ENCODE measurements around the gene RPL18A. TPM values are rescaled to one million over a fixed set of nuclear protein-coding genes. Genes with fewer than 3 reads are reported as not detected.
"Not testable (repeated sequence)": the region's sequence is repeated elsewhere in the genome, so short reads cannot be mapped to it uniquely, and the experiment has no call there.

RPL18A gene
- total RNA-seq, 1 donor from 2014 or later: 2,481 TPM

DNA sequence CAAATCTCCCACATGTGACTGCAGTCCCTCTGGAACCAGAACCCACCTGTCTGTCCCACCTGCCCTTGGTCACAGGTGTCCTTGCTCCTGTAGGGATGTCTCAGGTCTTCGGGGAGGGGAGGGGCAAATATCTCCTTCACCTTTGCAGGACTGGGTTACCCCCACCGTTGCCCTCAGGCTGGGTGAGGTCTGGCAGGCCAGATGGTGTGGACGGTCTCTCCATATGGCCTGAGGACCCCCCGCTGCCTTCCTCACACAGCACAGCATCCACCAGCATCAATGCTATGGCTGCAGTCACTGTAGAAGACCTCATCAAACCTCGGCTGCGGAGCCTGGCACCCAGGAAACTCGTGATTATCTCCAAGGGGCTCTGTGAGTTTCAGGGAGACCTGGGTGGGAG lies 22.0 kb downstream of the RPL18A start:
- Histone ChIP-seq H3K27me3 (no peaks in the 10 kb centered on the region), H3K36me3 (no peaks in the 10 kb centered on the region)
- no peak for TF ChIP-seq CTCF (IDR thresholded peaks at IDR 0.05)

GRCh38 chr19:17883627-17884410 lies 24.1 kb downstream of the RPL18A start:
- no peak for DNase-seq (ENCODE audit: low spot score in 2 of 2)
- Histone ChIP-seq H3K4me1 (no peaks in the 10 kb centered on the region), H3K27me3 (no peaks in the 10 kb centered on the region), H3K36me3 (no peaks in the 10 kb centered on the region), H3K27ac (no peak overlapping the region), H3K9me3 (no peaks in the 10 kb centered on the region), H3K4me3 (no peak overlapping the region)
- intact Hi-C loops (cut with DNase I): no loop called here
- no peak for TF ChIP-seq CTCF (IDR thresholded peaks at IDR 0.05)

More for the DNA sequence above, 22.0 kb downstream of the RPL18A start:
- Histone ChIP-seq H3K27ac (no peak overlapping the region), H3K4me1 (no peaks in the 10 kb centered on the region), H3K4me3 (no peak overlapping the region), H3K9me3 (no peaks in the 10 kb centered on the region)
- no peak for DNase-seq (ENCODE audit: low spot score in 2 of 2)
- intact Hi-C loops (cut with DNase I): no loop called here

DNA sequence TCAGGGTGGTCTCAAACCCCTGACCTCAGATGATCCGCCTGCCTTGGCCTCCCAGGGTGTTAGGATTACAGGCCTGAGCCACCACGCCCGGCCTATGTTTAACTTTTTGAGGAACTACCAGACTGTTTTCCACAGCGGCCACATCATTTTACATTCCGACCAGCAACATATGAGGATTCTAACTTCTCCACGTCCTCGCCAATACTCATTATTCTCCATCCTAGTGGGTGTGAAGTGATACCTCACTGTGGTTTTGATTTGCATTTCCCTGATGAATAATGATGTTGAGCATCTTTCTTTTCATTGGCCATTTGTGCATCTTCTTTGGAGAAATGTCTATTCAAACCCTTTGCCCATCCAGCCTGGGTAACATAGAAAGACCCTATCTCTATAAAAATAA lies 26.8 kb downstream of the RPL18A start:
- Histone ChIP-seq H3K9me3 (no peaks in the 10 kb centered on the region), H3K4me3 (no peak overlapping the region), H3K36me3 (no peaks in the 10 kb centered on the region), H3K4me1 (no peaks in the 10 kb centered on the region), H3K27me3 (no peaks in the 10 kb centered on the region), H3K27ac (no peak overlapping the region)
- intact Hi-C loops (cut with DNase I): no loop called here
- no peak for TF ChIP-seq CTCF (IDR thresholded peaks at IDR 0.05)
- no peak for DNase-seq (ENCODE audit: low spot score in 2 of 2)

DNA sequence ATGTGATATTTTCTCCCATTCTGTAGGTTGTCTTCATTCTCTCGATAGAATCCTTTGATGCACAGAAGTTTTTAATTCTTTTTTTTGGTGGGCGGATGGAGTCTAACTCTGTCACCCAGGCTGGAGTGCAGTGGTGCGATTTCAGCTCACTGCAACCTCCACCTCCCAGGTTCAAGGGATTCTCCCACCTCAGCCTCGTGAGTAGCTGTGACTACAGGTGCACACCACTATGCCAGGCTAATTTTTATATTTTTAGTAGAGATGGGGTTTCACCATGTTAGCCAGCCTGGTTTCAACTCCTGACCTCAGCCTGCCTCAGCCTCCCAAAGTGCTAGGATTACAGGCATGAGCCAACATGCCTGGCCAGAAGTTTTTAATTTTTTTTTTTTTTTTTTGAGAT lies 27.5 kb downstream of the RPL18A start:
- H3K36me3 ChIP-seq; intact Hi-C loops (cut with DNase I); H3K27ac ChIP-seq; H3K4me3 ChIP-seq; H3K27me3 ChIP-seq; DNase-seq (ENCODE audit: low spot score in 2 of 2); H3K9me3 ChIP-seq; H3K4me1 ChIP-seq: not testable (repeated sequence)

DNA sequence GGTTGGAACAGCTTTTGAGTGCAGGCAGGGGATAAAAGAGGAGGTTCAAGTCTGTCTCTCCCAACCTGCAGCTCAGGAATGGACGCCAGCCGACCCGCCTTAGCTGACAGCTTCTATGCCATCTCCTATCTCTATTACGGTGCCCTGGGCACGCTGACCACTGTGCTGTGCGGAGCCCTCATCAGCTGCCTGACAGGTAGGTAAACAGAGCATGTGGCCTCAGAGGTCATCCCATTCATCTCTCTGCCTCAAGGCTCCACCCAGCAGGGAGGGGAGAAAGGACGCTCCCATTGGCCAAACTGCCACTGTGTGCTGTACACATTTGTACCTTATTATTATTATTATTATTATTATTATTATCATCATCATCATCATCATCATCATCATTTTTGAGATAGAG lies 28.6 kb downstream of the RPL18A start:
- H3K36me3 ChIP-seq: no peaks in the 10 kb centered on the region
- H3K27ac ChIP-seq: no peak overlapping the region
- DNase-seq (ENCODE audit: low spot score in 2 of 2): no peak
- H3K9me3 ChIP-seq: no peaks in the 10 kb centered on the region
- no peaks in the 10 kb centered on the region for H3K27me3 ChIP-seq
- no peaks in the 10 kb centered on the region for H3K4me1 ChIP-seq
- TF ChIP-seq CTCF (IDR thresholded peaks at IDR 0.05): no peak
- intact Hi-C loops (cut with DNase I): no loop called here
- H3K4me3 ChIP-seq: no peak overlapping the region

GRCh38 chr19:17889609-17890214 lies 30.0 kb downstream of the RPL18A start:
- no peak for DNase-seq (ENCODE audit: low spot score in 2 of 2)
- Histone ChIP-seq H3K27me3 (no peaks in the 10 kb centered on the region), H3K4me1 (no peaks in the 10 kb centered on the region), H3K27ac (no peak overlapping the region), H3K36me3 (no peaks in the 10 kb centered on the region), H3K9me3 (no peaks in the 10 kb centered on the region), H3K4me3 (no peak overlapping the region)
- intact Hi-C loops (cut with DNase I): no loop called here
- TF ChIP-seq CTCF (IDR thresholded peaks at IDR 0.05): no peak

Data from ascending aorta (tissue), 2 donors.